B cell (primary cell): Measurements from ENCODE around the gene DNAJC11. TPM values are rescaled to one million over a fixed set of nuclear protein-coding genes. Genes with fewer than 3 reads are reported as not detected.

ENCODE experiments used
- ATAC-seq: fragments of 200-7000 bp; cut with Tn5 transposase; one replicate; pipeline ENCODE4 v1.10.0; 2021; ENCODE audit warnings: low read depth, mild to moderate bottlenecking, moderate number of reproducible peaks, moderate library complexity
- CTCF ChIA-PET: fragments of 350-600 bp; sonication (Branson Sonifier 250); formaldehyde crosslinking; loops from one replicate; lab custom pipeline; 2021; ENCODE audit warnings: antibody characterized with exemption, inconsistent platforms; lab: Charles Lee
- POLR2A ChIA-PET: fragments of 350-600 bp; sonication (Branson Sonifier 250); formaldehyde crosslinking; loops from one replicate; lab custom pipeline; 2021; ENCODE audit warnings: antibody characterized with exemption; lab: Charles Lee
- DNase-seq: peaks from one replicate; pipeline ENCODE4 v3.0.0; 2013
- H2AFZ ChIP-seq: 2 replicates; pipeline ENCODE4 v1.6.1; 2012; ENCODE audit warnings: mild to moderate bottlenecking, low read depth, low read length; ENCODE audit not compliant: insufficient read depth, poor library complexity, severe bottlenecking
- H3K27ac ChIP-seq, 2 donors: 1 replicate in 1 of 2; 2 replicates in 1 of 2; pipeline ENCODE4 v1.5.1; 2012 to 2013; ENCODE audit warnings: low read length in 2 of 2, mild to moderate bottlenecking in 2 of 2, moderate library complexity in 1 of 2
- H3K27me3 ChIP-seq, 4 experiments: fragments of 200-600 bp in 1 of 4; sonication (generic) in 1 of 4; replicated peaks in 1 of 4; 1 replicate in 2 of 4; 2 replicates in 2 of 4; pipeline versions ENCODE4 v1.6.1 to v1.7.0; 2013 to 2016; ENCODE audit warnings: low read length in 3 of 4, mild to moderate bottlenecking in 2 of 4, mixed read lengths in 1 of 4, moderate library complexity in 1 of 4; ENCODE audit not compliant: insufficient read depth in 4 of 4, control insufficient read depth in 3 of 4; ENCODE audit errors: control extremely low read depth in 1 of 4
- H3K36me3 ChIP-seq, 2 experiments: replicated peaks in 1 of 2; 1 replicate in 1 of 2; 2 replicates in 1 of 2; pipeline versions ENCODE4 v1.6.1 to v1.7.1; 2013; ENCODE audit warnings: low read length in 1 of 2; ENCODE audit not compliant: insufficient read depth in 2 of 2, control insufficient read depth in 1 of 2; ENCODE audit errors: control extremely low read depth in 1 of 2, extremely low read depth in 1 of 2
- H3K4me1 ChIP-seq, 2 donors: fragments of 200-600 bp in 1 of 2; sonication (generic) in 1 of 2; 1 replicate in 1 of 2; 2 replicates in 1 of 2; pipeline versions ENCODE4 v1.5.1 to v1.6.1; 2013 to 2017; ENCODE audit warnings: low read length in 2 of 2; ENCODE audit not compliant: control insufficient read depth in 2 of 2, insufficient read depth in 2 of 2
- H3K4me2 ChIP-seq: replicated peaks from 2 replicates; pipeline ENCODE3; 2012; ENCODE audit warnings: mild to moderate bottlenecking, low read depth, low read length; ENCODE audit not compliant: poor library complexity, severe bottlenecking
- H3K4me3 ChIP-seq, 5 experiments: fragments of 200-600 bp in 1 of 5; sonication (generic) in 1 of 5; 1 replicate in 3 of 5; 2 replicates in 2 of 5; pipeline versions ENCODE4 v1.5.1 to v1.7.0; 2011 to 2016; ENCODE audit warnings: low read length in 4 of 5, mild to moderate bottlenecking in 4 of 5, low read depth in 2 of 5, control low read depth in 1 of 5, moderate library complexity in 1 of 5; ENCODE audit not compliant: insufficient read depth in 1 of 5; ENCODE audit errors: control extremely low read depth in 1 of 5, extremely low read depth in 1 of 5
- H3K79me2 ChIP-seq: fragments of 200-600 bp; sonication (generic); one replicate; pipeline ENCODE4 v1.6.0; 2016; ENCODE audit warnings: low read length; ENCODE audit not compliant: control insufficient read depth, insufficient read depth
- H3K9ac ChIP-seq: fragments of 200-600 bp; sonication (generic); 2 replicates; pipeline ENCODE4 v1.6.1; 2017; ENCODE audit warnings: mild to moderate bottlenecking, low read length, moderate library complexity
- H3K9me3 ChIP-seq, 3 donors: one replicate each; pipeline versions ENCODE4 v1.6.1 to v1.7.1; 2013; ENCODE audit warnings: low read length in 2 of 3; ENCODE audit not compliant: control insufficient read depth in 2 of 3, insufficient read depth in 1 of 3; ENCODE audit errors: control extremely low read depth in 1 of 3
- H4K20me1 ChIP-seq: 2 replicates; pipeline ENCODE4 v1.6.0; 2012; ENCODE audit warnings: mild to moderate bottlenecking, low read length; ENCODE audit not compliant: insufficient read depth, control insufficient read depth, poor library complexity, severe bottlenecking
- H3K27ac Mint-ChIP-seq: one replicate; pipeline ENCODE4 v1.8.0; 2021; ENCODE audit warnings: mixed read lengths
- H3K27me3 Mint-ChIP-seq: one replicate; pipeline ENCODE4 v1.8.0; 2021; ENCODE audit warnings: mixed read lengths
- H3K4me1 Mint-ChIP-seq: one replicate; pipeline ENCODE4 v1.8.0; 2021; ENCODE audit warnings: mixed read lengths
- H3K4me3 Mint-ChIP-seq: one replicate; pipeline ENCODE4 v1.8.0; 2021; ENCODE audit warnings: mixed read lengths
- H3K9me3 Mint-ChIP-seq: one replicate; pipeline ENCODE4 v1.8.0; 2022; ENCODE audit warnings: mixed read lengths; ENCODE audit not compliant: insufficient read depth
- CTCF ChIP-seq: fragments of 200-600 bp; IDR thresholded peaks from one replicate; pipeline ENCODE4 v1.8.0; 2022; ENCODE audit warnings: antibody characterized with exemption, mild to moderate bottlenecking
- EZH2 ChIP-seq: IDR thresholded peaks from 2 replicates; pipeline ENCODE4 v1.6.1; 2012; ENCODE audit warnings: borderline replicate concordance, low read depth, mild to moderate bottlenecking, moderate library complexity, low read length; ENCODE audit not compliant: insufficient read depth, poor library complexity, severe bottlenecking
- WGBS: methylation state at CpG from one replicate; pipeline ENCODE4 v1.1.5; 2013; ENCODE audit warnings: missing lambda C conversion rate; ENCODE audit not compliant: insufficient coverage; 5-methylcytosine and 5-hydroxymethylcytosine counted together
- intact Hi-C: fragments of 100-400 bp; cut with micrococcal nuclease; formaldehyde crosslinking; loops from one replicate; pipeline ENCODE4 v1.10.0; 2022
- polyA plus RNA-seq: library from polyadenylated mRNA; depleted of rRNA; stranded (reverse); fragments of >200 nt; gene quantifications from 2 replicates; pipeline ENCODE4 v1.2.3, GENCODE V29; 2012
- total RNA-seq, 2 donors: library from RNA; stranded (reverse); fragments of 120-200 nt in 1 of 2; gene quantifications; 1 replicate in 1 of 2; 2 replicates in 1 of 2; pipeline versions ENCODE4 v1.2.3 to v1.2.4, GENCODE V29; 2013 to 2022

DNAJC11 gene
- total and polyA plus RNA-seq, 2 donors (not counting 1 experiment from before 2014, with no cell fraction given), result 29.2 to 51.6 TPM

GRCh38 chr1:6624710-6625583, 76.7 kb downstream of the DNAJC11 start, which contains the start of gene THAP3:
TSS of gene THAP3 (plus strand) at chr1:6624868. CDS start at chr1:6625219, 351 bp downstream.
- ChIA-PET POLR2A (interaction anchor here (0.7 to 1.6 kb wide), 3 partner anchors 11 to 40 kb away, joined by 3 to 8 read pairs (median 4); partner anchors contain the start of gene PHF13), CTCF (interaction anchor here (0.6 to 2.5 kb wide), 4 partner anchors 21 to 67 kb away, joined by 3 to 16 read pairs (median 4); partner anchors contain the start of gene KLHL21)
- H3K9ac ChIP-seq, result peak within 1 kb of the TSS; percentile 72
- H3K27ac ChIP-seq, result peak within 1 kb of the TSS in 1 of 2 donors; percentile 27
- Mint-ChIP-seq H3K27me3 (no peaks in the 10 kb centered on the region), H3K9me3 (no peaks in the 10 kb centered on the region), H3K27ac (peak within 1 kb of the TSS; percentile 81), H3K4me1 (peaks cover 31% of the 10 kb centered on the region), H3K4me3 (peak within 1 kb of the TSS; percentile 93)
- intact Hi-C loops, result loop anchor here (1.0 to 5.0 kb wide), 6 partner anchors 12 to 426 kb away; partner anchors contain the start of genes DNAJC11, KLHL21, NOL9 and PHF13
- peak within 1 kb of the TSS; percentile 84 for H3K4me2 ChIP-seq
- H3K79me2 ChIP-seq, result peaks cover 46% of the 10 kb centered on the region
- peaks cover 3 to 26% of the 10 kb centered on the region in 2 experiments for H3K36me3 ChIP-seq
- peaks cover 38% of the 10 kb centered on the region for H4K20me1 ChIP-seq
- DNase-seq (peak; percentile 92), ATAC-seq (peak; percentile 98)
- H3K4me1 ChIP-seq, result peaks cover 13 to 32% of the 10 kb centered on the region in 2 donors
- 2% methylated on average over 72 of the region's 73 CpGs for WGBS
- H2AFZ ChIP-seq, result peak within 1 kb of the TSS; percentile 78
- no peaks in the 10 kb centered on the region for H3K27me3 ChIP-seq
- H3K4me3 ChIP-seq, result peak within 1 kb of the TSS; percentile 61 to 80 (median 62)
- no peak for TF ChIP-seq EZH2
- peak; percentile 57 for TF ChIP-seq CTCF
- no peaks in the 10 kb centered on the region for H3K9me3 ChIP-seq
